Transverse colon (tissue), 4 donors: Measurements from ENCODE around the gene STK24.

Experiments used
- EP300 ChIP-seq: sonication (generic); formaldehyde crosslinking; IDR thresholded peaks from one replicate; pipeline ENCODE4 v1.6.1; 2017; ENCODE audit warnings: antibody characterized with exemption, low read depth
- POLR2A ChIP-seq: fragments of 450-650 bp; IDR thresholded peaks from one replicate; pipeline ENCODE4 v1.6.1; 2016; ENCODE audit warnings: antibody characterized with exemption, mild to moderate bottlenecking, moderate library complexity
- POLR2AphosphoS5 ChIP-seq, 3 donors: sonication (generic); formaldehyde crosslinking; IDR thresholded peaks; one replicate each; pipeline ENCODE4 v1.6.1; 2016; ENCODE audit warnings: antibody characterized with exemption in 3 of 3
- TF ChIP-seq, protein P1 (sequence below), 5 experiments: fragments of 200-600 bp in 3 of 5; fragments of 450-650 bp in 2 of 5; sonication (generic) in 3 of 5; IDR thresholded peaks; 1 replicate in 2 of 5; 2 replicates in 3 of 5; pipeline ENCODE4 v1.5.1; 2016 to 2017; ENCODE audit warnings: antibody characterized with exemption in 5 of 5, inconsistent platforms in 3 of 5, mild to moderate bottlenecking in 2 of 5, moderate library complexity in 1 of 5

DNA sequence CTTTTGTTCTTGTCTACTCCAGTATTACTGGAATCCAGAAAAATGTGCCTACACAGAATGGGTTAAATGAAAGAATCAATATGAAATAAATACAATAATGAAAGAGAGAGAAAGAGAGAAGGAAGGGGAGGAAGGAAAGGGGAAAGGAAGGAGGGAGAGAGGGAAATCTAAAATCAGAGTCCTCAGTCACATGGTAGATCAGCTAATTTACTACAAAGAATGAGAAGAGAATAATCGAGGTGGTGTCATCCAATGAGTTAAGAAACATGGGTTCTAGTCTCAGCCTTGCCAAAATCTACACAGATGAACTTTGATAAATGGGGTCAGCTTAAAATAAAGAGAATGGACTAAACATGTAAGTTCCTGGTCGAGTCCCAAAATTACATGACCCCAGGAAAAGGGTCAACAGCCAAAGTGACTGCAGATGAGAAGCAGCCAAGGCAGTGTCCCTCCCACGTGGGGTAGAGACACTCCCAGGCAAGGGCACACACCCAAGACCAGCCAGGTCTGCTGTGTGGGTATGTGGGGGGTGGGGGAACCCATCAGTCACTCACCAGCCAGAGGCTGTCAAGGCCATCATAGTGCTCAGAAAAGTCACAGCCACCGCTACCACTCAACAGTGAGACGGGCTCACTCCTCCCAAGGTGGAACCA is 103.6 kb downstream of the STK24 start:
- TF ChIP-seq, protein P1, sequence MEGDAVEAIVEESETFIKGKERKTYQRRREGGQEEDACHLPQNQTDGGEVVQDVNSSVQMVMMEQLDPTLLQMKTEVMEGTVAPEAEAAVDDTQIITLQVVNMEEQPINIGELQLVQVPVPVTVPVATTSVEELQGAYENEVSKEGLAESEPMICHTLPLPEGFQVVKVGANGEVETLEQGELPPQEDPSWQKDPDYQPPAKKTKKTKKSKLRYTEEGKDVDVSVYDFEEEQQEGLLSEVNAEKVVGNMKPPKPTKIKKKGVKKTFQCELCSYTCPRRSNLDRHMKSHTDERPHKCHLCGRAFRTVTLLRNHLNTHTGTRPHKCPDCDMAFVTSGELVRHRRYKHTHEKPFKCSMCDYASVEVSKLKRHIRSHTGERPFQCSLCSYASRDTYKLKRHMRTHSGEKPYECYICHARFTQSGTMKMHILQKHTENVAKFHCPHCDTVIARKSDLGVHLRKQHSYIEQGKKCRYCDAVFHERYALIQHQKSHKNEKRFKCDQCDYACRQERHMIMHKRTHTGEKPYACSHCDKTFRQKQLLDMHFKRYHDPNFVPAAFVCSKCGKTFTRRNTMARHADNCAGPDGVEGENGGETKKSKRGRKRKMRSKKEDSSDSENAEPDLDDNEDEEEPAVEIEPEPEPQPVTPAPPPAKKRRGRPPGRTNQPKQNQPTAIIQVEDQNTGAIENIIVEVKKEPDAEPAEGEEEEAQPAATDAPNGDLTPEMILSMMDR (IDR thresholded peaks at IDR 0.05): no peak
- TF ChIP-seq POLR2A (no peak), POLR2AphosphoS5 (IDR thresholded peaks at IDR 0.05) (no peak), EP300 (no peak)
